HG03520 (cell line): Measurements from ENCODE around the gene PAN3.
"Not testable (repeated sequence)": the region's sequence is repeated elsewhere in the genome, so short reads cannot be mapped to it uniquely, and the experiment has no call there.

Source experiments
- ATAC-seq: cut with Tn5 transposase; IDR thresholded peaks from one replicate; pipeline ENCODE4 v1.9.1; 2021; ENCODE audit warnings: mild to moderate bottlenecking, moderate library complexity; ENCODE audit not compliant: unreplicated experiment

Gene PAN3, protein sequence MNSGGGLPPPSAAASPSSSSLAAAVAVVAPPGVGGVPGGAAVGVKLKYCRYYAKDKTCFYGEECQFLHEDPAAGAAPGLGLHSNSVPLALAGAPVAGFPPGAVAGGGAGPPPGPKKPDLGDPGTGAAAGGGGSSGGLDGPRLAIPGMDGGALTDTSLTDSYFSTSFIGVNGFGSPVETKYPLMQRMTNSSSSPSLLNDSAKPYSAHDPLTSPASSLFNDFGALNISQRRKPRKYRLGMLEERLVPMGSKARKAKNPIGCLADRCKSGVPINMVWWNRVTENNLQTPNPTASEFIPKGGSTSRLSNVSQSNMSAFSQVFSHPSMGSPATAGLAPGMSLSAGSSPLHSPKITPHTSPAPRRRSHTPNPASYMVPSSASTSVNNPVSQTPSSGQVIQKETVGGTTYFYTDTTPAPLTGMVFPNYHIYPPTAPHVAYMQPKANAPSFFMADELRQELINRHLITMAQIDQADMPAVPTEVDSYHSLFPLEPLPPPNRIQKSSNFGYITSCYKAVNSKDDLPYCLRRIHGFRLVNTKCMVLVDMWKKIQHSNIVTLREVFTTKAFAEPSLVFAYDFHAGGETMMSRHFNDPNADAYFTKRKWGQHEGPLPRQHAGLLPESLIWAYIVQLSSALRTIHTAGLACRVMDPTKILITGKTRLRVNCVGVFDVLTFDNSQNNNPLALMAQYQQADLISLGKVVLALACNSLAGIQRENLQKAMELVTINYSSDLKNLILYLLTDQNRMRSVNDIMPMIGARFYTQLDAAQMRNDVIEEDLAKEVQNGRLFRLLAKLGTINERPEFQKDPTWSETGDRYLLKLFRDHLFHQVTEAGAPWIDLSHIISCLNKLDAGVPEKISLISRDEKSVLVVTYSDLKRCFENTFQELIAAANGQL

DNA sequence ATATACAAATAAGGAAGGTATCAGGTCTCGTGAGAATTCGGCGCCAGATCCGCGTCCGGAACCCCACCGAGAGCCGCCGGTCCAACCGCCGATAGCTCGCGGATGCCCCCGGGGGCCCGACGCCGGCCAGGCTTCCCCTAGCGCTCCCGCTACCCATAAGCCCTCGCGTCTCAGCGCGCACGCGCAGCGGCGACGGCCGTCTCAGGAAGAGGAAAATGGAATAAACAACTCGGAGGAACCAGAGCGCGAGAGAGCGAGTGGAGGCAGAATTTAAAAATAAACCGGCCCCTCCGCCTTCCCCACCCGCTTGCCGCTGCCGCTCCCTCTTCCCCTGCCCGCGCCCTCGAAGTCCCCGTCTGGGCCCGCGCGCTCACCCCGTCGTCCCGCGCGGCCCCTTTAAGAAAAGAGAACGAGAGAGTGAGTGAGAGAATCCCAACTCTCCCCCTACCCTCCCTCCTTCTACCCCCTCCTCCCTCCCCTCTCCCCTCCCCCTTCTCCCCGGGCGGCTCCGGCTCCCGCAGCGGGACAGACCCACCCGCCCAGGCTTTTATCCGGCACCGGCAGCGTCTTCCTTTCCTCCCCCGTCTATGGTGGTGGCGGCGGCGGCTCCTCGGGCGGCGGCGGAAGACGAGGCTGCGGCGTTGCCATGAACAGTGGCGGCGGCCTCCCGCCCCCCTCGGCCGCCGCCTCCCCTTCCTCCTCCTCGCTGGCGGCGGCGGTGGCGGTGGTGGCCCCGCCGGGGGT is at the start of gene PAN3:
Gene PAN3 (plus strand): TSS at position 534 of the 744 bp plus-strand sequence. CDS start 113 bp downstream, at position 647.
- peak; percentile 54 for ATAC-seq

DNA sequence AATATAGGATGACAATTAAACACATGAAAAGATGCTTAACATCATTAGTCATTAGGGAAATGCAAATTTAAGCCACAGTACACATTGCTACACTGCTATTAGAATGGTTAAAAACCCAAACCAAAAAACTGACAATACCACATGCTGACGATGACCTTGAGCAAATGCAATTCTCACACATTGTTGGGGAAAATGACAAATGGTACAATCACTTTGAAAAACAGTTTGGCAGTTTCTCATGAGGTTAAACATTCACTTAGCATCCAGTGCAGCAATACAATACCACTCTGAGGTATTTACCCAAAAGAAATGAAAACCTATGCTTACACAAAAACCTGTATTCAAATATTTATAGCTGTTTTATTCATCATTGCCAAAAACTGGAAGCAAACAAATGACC is 49.3 kb upstream of the PAN3 start:
- no peak for ATAC-seq

DNA sequence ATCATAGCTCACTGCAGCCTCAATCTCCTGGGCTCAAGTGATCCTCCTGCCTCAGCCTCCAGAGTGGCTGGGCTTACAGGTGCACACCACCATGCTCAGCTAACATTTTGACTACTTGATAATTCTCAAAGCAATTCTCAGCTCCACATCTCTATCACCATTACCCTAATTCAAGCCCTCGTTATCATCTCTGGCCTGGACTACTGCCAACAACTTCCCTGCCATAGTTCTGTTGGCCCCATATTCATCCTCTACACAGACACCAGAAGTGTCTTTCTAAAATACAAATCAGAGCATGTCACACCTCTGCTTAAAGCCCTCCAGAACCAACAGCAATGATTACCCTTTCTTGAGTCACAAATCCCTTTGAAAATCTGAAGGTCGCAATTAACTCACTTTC is 45.9 kb upstream of the PAN3 start:
- ATAC-seq, result no peak

DNA sequence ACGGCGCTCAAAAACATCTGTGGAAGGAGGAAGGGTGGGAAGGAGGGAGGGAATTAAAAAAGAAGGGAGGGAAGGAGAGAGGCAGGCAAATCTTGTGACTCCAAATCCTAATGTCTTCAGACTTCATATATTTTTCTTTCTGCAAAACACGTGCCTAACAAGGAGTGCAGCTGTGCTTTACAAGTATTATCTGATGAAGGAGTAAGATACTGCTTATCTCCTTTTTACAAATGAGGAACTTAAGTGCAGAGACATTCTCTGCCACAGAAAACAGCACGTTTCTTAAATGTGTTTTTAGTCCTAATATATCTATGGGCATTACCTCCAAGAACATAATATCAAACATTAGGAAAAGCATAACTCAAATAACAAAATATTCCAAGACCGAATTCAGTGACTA is 44.5 kb upstream of the PAN3 start:
- no peak for ATAC-seq

DNA sequence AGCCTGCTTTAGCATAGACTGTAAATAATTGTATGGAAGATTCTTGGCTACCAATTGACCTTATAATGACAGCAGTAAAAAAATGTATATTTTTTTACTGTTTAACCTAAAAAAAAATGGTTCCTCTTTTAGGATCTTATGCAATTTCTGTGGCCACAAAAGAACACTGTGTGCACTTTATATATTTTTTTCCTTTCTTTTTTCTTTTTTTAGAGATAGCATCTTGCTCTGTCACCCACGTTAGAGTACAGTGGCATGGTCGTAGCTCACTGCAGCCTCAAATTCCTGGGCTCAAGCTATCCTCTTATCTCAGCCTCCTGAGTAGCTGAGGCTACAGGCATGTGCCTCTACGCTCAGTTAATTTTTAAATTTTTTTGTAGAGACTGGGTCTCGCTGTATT is 44.0 kb upstream of the PAN3 start:
- no peak for ATAC-seq

DNA sequence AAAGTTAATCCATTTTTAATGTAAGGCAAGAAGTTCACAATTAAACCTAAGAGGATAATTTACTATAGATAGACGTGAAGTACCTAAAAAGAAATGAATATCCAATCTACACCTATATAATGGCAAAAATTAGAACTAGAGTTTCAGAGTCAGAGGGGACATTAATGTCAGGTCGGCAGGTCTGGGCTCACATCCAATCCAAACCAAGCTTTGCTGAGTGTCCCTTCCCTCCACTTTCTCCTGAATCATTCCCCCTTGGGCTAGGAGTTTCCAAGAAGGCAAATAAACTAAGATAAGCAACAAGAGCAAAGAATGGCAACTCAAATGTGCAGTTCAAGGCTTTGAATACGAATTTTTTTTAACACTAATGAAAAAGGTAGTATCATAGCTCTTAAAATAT is 40.8 kb upstream of the PAN3 start:
- no peak for ATAC-seq

DNA sequence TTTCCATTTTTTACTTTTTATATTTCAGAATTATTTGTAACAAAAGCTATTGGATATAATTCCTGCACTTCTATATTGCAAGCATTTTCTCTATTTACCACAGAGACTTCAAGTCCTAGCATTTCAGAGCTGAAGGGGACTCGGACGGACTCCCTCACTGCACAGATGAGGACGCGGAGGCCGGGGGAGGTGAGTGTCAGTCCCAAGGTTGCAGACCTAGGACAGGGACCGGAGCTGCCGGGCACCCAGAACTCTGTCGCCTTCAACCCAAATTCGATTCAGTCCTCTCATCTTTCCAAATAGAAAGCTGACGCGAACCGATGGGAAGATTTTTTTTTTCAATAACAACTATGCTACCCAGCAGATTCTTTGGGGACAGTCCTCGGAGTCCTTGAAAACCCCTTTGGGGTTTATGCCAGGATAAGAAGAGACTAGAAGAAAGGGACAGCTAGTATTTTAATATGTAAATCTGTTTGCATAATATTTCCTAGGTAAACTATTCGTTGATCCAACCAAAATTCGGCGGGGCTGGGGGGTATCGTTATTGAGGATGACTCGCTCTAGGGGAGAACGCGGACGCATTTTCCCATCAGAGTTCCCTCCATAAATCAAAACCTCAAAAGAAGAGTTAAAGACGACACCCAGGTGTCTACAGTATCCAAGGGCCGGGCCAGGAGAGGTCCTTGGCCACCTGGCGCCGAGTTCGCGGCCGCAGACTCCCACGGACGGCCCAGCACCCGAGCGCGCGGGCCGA is 38.8 kb upstream of the PAN3 start:
- no peak for ATAC-seq

DNA sequence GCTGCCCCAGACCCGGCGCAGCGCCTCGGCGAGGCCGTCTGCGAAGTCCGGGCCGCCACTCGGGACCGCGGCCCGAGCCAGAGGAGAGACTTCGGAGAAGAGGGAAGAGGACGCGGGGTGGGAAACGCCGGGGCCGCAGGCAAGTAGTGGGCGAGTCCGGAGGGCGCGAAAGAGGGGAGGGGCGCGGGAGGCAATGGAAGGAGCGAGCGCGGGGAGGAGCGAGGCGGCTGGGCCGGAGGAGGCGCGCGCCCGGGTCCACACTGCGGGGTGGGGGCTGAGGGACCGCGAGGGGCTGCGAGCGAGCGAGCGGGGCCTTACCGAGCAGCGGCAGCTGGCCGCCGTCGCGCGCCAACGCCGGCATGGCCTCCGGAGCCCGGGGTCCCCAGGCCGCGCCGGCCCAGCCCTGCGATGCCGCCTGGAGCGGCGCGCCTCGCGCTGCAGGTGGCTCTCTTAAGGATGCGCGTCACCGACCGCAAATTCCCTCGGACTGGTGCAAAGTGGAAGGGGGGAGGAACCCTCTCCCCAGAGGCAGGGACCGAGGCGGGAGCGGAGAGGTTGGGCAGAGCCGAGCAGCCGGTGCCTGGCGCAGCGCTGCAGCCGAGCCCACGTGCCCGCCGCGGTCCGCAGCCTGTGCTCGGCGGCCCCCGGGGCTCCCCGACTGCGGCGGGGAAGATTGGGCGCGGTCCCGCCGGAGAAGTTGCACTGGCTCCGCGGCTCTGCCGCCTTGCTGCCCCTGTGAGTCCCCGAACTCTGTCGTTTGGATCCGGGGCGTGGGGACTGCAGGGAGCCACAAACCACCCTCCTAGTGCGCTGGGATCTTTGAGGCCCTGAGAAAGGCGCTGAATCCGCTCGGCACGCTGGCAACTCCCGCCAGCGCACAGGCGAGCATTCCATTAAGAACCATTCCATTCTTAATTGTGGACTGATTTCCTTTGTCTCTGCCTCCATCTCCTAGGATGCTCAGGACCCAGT is 37.9 kb upstream of the PAN3 start, which contains the start of gene FLT3:
Gene FLT3 (minus strand): TSS at position 427 of the 972 bp plus-strand sequence. CDS start 66 bp downstream, at position 361.
- no peak for ATAC-seq

DNA sequence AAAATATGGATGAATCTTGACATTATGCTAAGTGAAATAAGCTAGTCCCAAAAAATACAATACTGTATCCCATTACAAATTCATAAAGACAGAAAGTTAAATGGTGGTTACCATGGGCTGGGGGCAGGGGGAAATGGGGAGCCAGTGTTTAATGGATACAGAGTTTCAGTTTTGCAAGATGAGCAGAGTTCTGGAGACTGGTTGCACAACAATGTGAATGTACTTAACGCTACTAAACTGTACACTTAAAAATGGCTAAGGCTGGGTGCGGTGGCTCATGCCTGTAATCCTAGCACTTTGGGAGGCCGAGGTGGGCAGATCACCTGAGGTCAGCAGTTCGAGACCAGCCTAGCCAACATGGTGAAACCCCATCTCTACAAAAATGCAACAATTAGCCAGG is 36.5 kb upstream of the PAN3 start:
- not testable (repeated sequence) for ATAC-seq

DNA sequence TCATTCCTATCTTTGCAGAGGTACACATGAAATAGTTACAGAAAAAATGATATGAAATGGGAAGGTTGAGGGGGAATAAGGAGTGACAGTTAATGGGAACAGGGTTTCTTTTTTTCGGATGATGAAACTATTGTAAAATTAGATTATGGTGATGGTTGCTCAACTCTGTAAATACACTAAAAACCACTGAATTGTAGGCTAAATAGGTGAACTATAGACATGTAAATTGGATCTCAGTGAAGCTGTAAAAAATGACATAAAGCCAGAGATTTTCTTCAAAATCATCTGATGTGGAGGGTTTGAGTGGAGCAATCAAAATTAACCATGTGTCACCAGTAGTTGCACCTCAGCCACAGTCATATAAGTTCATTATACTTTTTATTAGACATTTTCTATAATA is 31.4 kb upstream of the PAN3 start:
- no peak for ATAC-seq

DNA sequence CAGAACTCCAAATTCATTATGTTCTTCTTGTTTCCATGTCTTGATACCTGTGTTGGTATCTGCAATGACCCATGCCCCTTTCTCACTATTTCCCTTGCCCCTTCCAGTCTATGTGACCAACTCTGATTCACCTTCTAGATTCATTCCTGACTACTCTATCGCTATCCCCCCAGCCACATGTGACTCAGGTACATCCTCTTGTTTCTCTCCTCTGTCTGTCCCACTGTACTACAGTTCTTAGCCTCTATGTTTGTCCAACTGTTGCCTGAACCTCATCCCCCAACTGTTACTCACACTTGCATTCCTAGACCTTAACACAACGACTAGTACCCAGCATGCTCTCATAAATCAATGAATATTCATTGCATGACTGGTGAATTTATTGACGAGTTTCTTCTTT is 27.9 kb upstream of the PAN3 start:
- ATAC-seq, result no peak

DNA sequence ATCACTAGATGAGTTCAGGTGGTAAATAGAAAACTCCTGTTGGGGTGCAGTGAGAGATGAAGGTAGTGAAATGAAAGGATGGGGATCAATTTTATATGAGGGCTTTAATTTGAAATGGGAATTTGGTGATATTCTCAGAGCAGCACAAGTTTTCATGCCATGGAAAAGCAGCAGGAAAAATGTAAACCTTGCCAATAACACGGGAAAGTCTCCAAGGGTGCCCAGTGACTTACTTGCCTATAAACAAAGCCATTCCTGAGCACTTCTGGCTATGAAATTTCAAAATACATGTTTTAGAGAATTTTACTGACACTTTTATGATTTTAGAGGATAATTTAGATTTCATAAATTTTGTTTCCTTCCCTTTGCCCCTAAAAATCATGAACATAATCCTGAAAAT is 21.6 kb upstream of the PAN3 start:
- no peak for ATAC-seq

DNA sequence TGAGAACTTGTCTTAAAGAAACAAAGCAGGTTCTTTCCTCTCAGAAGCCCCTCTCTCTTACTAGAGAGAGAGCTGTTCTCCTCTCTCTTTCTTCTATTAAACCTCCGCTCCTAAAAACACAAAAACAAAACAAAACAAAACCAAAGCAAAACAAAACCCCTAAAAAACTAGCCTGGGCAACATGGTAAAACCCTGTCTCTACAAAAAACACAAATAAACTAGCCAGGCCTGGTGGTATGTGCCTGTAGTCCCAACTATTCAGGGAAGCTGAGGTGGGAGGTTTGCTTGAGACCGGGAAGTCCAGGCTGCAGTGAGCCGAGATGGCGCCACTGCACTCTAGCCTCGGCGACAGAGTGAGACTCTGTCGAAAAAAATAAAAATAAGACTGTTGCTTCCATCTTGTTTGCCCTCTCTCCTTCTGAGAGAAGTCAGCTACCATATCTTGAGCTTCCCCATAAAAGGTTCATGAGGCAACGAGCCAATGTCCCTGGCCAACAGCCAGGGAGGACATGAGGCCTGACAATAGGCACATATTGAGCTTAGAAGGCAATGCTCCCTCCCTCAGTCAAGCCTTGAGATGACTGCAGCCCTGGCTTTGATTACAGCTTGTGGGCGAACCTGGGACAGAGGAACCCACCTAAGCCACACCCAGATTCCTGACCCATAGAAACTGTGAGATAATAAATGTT is 20.5 kb upstream of the PAN3 start:
- no peak for ATAC-seq

DNA sequence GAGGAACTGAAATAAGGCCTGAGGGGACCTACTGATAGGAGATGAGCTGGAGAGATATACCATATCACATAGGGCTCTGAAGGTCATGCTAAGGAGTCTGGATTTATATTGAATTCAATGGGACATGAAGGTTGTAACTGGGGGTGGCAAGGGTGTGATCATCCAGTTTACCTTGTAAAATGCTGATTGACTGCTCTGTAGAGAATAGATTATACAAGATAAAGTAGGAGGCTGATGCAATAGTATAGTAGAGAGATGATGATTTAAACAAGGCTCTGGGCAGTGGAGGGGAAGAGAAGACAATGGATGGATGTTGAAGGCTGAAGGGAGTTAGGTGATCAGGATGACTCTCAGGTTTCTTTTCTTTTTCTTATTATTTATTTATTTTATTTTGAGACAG is 18.0 kb upstream of the PAN3 start:
- no peak for ATAC-seq

DNA sequence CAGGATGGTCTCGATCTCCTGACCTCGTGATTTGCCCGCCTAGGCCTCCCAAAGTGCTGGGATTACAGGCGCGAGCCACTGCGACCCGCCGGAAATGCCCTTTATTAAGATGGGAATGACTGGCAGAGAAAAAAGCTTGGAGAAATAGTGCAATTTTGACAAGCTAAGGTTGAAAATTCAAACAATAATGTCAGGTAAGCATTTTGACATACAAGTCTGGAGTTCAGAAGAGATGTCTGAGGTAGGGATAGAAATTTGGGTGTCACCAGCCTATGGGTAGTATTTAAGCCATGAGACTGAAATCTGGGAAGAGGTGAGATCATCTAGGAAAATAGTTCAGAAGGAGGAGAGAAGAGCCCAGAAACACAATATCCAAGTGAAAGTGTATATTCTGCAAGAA is 17.1 kb upstream of the PAN3 start:
- no peak for ATAC-seq

DNA sequence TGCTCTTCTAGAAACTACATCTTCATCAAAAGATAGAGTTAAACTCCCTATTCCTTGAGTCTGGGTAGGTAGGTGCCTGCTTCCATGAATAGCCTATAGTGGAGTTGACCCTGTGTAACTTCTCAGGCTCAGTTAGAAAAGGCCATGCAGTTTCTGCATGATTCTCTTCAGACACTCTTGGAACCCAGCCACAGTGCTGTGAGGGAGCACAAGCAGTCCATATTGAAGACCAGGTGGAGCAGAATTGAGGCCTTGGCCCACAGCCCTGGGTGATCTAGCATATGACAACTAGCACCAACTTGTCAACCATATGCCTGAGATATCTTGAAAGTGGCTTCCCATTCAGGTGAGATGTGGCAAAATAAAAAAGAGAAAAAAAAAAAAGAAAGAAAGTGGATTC is 10.3 kb upstream of the PAN3 start:
- no peak for ATAC-seq

DNA sequence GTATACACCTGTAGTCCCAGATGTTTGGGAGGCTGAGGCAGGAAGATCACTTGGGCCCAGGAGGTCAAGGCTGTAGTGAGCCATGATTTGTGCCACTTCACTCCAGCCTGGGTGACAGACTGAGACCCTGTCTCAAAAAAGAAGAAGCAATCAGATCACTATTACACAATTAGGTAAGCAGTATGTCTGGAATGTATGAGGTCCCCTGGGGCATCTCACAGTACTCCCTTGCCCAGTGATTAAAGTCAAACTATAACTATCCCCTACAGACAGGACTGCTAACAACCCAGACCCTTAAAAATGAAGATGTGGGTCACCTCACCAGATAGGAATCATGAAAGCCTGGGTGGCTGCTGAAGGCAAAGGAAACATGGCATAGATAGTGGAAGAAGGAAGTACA is 9.4 kb upstream of the PAN3 start:
- ATAC-seq, result no peak

DNA sequence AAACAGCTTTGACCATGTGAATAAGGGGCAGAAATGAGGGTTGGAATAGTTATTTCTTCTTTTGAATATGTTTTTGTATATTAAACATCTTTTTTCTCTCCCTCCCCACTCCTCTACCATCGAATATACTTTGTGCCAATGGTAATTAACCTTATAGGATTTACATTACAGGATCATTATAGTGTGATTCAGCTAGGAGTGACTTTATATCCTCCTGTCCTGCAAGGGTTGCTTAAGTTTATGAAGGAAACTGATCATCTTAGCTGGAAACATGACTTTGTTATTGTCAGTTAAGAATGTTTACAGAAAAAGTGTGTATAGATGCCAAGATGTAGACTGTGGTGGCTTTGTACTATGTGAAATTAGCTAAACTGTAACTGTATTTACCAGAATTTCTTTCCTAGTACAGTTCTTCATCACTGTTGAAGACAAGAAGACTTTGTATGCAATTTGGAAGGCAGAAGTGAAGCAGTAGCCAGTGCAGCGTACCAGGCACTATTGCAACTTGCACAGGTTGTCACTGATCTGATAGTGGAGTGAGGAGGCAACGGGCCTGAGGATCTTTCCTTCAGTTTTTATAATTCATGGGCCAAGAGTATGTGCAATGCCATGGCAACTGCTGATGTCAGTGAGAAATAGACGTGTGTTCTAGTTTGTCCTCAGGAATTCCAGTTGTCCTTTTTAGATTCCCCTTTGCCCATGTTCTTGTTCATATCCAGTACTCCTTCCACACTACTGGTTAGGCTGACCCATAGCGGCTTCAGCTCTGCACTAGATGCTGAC is 8.2 kb upstream of the PAN3 start:
- no peak for ATAC-seq
